Measurements from ENCODE around the gene ROGDI. TPM values are rescaled to one million over a fixed set of nuclear protein-coding genes. Genes with fewer than 3 reads are reported as not detected.
A peak's percentile ranks its signal among the peaks of the same experiment; 100 is the strongest.

ROGDI gene
- total and polyA plus RNA-seq, 2 of the 13 experiments (the other 11 are each of a cell fraction or from before 2014, with no cell fraction given), result 19.2 to 42.1 TPM

GRCh38 chr16:4768549-4769305 is 33.7 kb downstream of the ROGDI start (continued):
- no peak for TF ChIP-seq ATRX (CRISPR knock-in tag; IDR thresholded peaks at IDR 0.05; ENCODE audit: borderline replicate concordance)
- TF ChIP-seq ATF2 (CRISPR knock-in tag; IDR thresholded peaks at IDR 0.05), result peak; percentile 33; the same call in 1 of the 2 replicates
- TF ChIP-seq ZNF138 (CRISPR knock-in tag; IDR thresholded peaks at IDR 0.05; ENCODE audit: low read depth), result no peak
- TF ChIP-seq ZNF563 (CRISPR knock-in tag; IDR thresholded peaks at IDR 0.05), result 0 out of 2 replicates have a peak, but pooled peaks have one; percentile 38
- peak; percentile 53; the same call in 1 of the 2 replicates for TF ChIP-seq MXD1 (CRISPR knock-in tag; IDR thresholded peaks at IDR 0.05)
- peak; percentile 64; the same call in 1 of the 2 replicates for TF ChIP-seq ZFP37 (CRISPR knock-in tag; IDR thresholded peaks at IDR 0.05; ENCODE audit: borderline replicate concordance)
- TF ChIP-seq NFYC (CRISPR knock-in tag; IDR thresholded peaks at IDR 0.05), result peak; percentile 57; the same call in 1 of the 2 replicates
- no peak for TF ChIP-seq XBP1 (CRISPR knock-in tag; IDR thresholded peaks at IDR 0.05)
- TF ChIP-seq, protein P1, sequence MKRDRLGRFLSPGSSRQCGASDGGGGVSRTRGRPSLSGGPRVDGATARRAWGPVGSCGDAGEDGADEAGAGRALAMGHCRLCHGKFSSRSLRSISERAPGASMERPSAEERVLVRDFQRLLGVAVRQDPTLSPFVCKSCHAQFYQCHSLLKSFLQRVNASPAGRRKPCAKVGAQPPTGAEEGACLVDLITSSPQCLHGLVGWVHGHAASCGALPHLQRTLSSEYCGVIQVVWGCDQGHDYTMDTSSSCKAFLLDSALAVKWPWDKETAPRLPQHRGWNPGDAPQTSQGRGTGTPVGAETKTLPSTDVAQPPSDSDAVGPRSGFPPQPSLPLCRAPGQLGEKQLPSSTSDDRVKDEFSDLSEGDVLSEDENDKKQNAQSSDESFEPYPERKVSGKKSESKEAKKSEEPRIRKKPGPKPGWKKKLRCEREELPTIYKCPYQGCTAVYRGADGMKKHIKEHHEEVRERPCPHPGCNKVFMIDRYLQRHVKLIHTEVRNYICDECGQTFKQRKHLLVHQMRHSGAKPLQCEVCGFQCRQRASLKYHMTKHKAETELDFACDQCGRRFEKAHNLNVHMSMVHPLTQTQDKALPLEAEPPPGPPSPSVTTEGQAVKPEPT (CRISPR knock-in tag; IDR thresholded peaks at IDR 0.05; ENCODE audit: low read depth), result no peak
- TF ChIP-seq MBD4 (IDR thresholded peaks at IDR 0.05; ENCODE audit: borderline replicate concordance, low read length), result no peak
- 0 out of 2 replicates have a peak, but pooled peaks have one; percentile 12 for TF ChIP-seq HMGXB3 (CRISPR knock-in tag; IDR thresholded peaks at IDR 0.05; ENCODE audit: borderline replicate concordance)
- TF ChIP-seq NFE2 (CRISPR knock-in tag; IDR thresholded peaks at IDR 0.05), result no peak
- 0 out of 2 replicates have a peak, but pooled peaks have one; percentile 15 for TF ChIP-seq HMG20A (CRISPR knock-in tag; IDR thresholded peaks at IDR 0.05; ENCODE audit: borderline replicate concordance)
- peak; percentile 46; the same call in 1 of the 2 replicates for TF ChIP-seq ZNF891 (CRISPR knock-in tag; IDR thresholded peaks at IDR 0.05)
- TF ChIP-seq GATAD1 (CRISPR knock-in tag; IDR thresholded peaks at IDR 0.05), result peak; percentile 75
- no peak for TF ChIP-seq ZSCAN20 (CRISPR knock-in tag; IDR thresholded peaks at IDR 0.05; ENCODE audit: borderline replicate concordance)
- no peak for TF ChIP-seq ZNF160 (CRISPR knock-in tag; IDR thresholded peaks at IDR 0.05)
- 0 out of 2 replicates have a peak, but pooled peaks have one; percentile 35 for TF ChIP-seq ZNF564 (CRISPR knock-in tag; IDR thresholded peaks at IDR 0.05)
